ENCODE measurements around the gene SKP2.

DNA sequence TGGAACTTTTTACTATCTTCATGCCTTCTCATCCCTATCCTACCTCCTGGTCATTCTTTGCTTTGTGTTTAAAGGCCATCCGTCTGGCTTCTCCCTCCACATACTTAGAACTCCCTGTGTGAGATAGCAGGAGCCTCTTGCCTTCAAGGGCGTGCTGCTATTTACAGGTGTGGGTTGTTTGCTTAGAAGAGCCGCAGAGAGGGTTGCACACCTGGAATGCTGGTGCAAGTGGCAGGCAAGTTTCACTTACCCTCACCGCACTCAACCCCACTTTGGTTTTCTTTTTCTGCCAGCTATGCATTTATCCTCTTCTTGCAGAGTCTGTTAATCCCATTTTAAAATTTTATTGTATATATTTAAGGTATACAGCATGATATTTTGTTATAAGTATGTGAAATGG, 12.6 kb downstream of the SKP2 start:
- TF ChIP-seq, protein P1, sequence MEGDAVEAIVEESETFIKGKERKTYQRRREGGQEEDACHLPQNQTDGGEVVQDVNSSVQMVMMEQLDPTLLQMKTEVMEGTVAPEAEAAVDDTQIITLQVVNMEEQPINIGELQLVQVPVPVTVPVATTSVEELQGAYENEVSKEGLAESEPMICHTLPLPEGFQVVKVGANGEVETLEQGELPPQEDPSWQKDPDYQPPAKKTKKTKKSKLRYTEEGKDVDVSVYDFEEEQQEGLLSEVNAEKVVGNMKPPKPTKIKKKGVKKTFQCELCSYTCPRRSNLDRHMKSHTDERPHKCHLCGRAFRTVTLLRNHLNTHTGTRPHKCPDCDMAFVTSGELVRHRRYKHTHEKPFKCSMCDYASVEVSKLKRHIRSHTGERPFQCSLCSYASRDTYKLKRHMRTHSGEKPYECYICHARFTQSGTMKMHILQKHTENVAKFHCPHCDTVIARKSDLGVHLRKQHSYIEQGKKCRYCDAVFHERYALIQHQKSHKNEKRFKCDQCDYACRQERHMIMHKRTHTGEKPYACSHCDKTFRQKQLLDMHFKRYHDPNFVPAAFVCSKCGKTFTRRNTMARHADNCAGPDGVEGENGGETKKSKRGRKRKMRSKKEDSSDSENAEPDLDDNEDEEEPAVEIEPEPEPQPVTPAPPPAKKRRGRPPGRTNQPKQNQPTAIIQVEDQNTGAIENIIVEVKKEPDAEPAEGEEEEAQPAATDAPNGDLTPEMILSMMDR (IDR thresholded peaks at IDR 0.05; ENCODE audit: poor library complexity) = no peak
- TF ChIP-seq EZH2 (IDR thresholded peaks at IDR 0.05; ENCODE audit: borderline replicate concordance) (no peak), EZH2phosphoT487 (IDR thresholded peaks at IDR 0.05; ENCODE audit: low read depth, severe bottlenecking, unreplicated experiment) (no peak)

Measured in hepatocyte (in vitro differentiated cells).